Measurements from ENCODE around the gene SMARCA4.

SMARCA4 gene

GRCh38 chr19:11090264-11090996, 129.6 kb downstream of the SMARCA4 start (continued):
- TF ChIP-seq, protein P1, sequence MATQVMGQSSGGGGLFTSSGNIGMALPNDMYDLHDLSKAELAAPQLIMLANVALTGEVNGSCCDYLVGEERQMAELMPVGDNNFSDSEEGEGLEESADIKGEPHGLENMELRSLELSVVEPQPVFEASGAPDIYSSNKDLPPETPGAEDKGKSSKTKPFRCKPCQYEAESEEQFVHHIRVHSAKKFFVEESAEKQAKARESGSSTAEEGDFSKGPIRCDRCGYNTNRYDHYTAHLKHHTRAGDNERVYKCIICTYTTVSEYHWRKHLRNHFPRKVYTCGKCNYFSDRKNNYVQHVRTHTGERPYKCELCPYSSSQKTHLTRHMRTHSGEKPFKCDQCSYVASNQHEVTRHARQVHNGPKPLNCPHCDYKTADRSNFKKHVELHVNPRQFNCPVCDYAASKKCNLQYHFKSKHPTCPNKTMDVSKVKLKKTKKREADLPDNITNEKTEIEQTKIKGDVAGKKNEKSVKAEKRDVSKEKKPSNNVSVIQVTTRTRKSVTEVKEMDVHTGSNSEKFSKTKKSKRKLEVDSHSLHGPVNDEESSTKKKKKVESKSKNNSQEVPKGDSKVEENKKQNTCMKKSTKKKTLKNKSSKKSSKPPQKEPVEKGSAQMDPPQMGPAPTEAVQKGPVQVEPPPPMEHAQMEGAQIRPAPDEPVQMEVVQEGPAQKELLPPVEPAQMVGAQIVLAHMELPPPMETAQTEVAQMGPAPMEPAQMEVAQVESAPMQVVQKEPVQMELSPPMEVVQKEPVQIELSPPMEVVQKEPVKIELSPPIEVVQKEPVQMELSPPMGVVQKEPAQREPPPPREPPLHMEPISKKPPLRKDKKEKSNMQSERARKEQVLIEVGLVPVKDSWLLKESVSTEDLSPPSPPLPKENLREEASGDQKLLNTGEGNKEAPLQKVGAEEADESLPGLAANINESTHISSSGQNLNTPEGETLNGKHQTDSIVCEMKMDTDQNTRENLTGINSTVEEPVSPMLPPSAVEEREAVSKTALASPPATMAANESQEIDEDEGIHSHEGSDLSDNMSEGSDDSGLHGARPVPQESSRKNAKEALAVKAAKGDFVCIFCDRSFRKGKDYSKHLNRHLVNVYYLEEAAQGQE (tag by site-specific recombination; IDR thresholded peaks at IDR 0.05), result peak; percentile 21; the same call in 1 of the 2 replicates
- TF ChIP-seq ZBTB48 (tag by site-specific recombination; IDR thresholded peaks at IDR 0.05) (peak; percentile 69), TSHZ1 (tag by site-specific recombination; IDR thresholded peaks at IDR 0.05; ENCODE audit: borderline replicate concordance) (0 out of 2 replicates have a peak, but pooled peaks have one; percentile 50), KLF9 (tag by site-specific recombination; IDR thresholded peaks at IDR 0.05; ENCODE audit: low read depth) (peak; percentile 52), KLF16 (tag by site-specific recombination; IDR thresholded peaks at IDR 0.05) (0 out of 2 replicates have a peak, but pooled peaks have one; percentile 18), ZSCAN16 (tag by site-specific recombination; IDR thresholded peaks at IDR 0.05) (0 out of 2 replicates have a peak, but pooled peaks have one; percentile 66), ZEB2 (tag by site-specific recombination; IDR thresholded peaks at IDR 0.05) (peak; percentile 95), GLIS1 (tag by site-specific recombination; IDR thresholded peaks at IDR 0.05) (peak; percentile 91), ZNF555 (tag by site-specific recombination; conservative IDR thresholded peaks at IDR 0.05) (no peak), KLF1 (tag by site-specific recombination; IDR thresholded peaks at IDR 0.05) (peak; percentile 43; the same call in 1 of the 2 replicates), ZNF366 (tag by site-specific recombination; conservative IDR thresholded peaks at IDR 0.05) (no peak), ZBTB7A (tag by site-specific recombination; IDR thresholded peaks at IDR 0.05; ENCODE audit: low read depth) (0 out of 2 replicates have a peak, but pooled peaks have one; percentile 28), SP7 (tag by site-specific recombination; IDR thresholded peaks at IDR 0.05) (peak; percentile 60; the same call in 1 of the 2 replicates), ZNF558 (tag by site-specific recombination; IDR thresholded peaks at IDR 0.05) (no peak), ZNF202 (tag by site-specific recombination; IDR thresholded peaks at IDR 0.05; ENCODE audit: borderline replicate concordance) (no peak), ZNF423 (tag by site-specific recombination; IDR thresholded peaks at IDR 0.05) (peak; percentile 75; the same call in 1 of the 2 replicates), ZNF76 (tag by site-specific recombination; IDR thresholded peaks at IDR 0.05; ENCODE audit: borderline replicate concordance, low read depth) (peak; percentile 25; the same call in 1 of the 2 replicates), ZNF274 (IDR thresholded peaks at IDR 0.05; ENCODE audit: low read length) (no peak), ZNF274 (tag by site-specific recombination; IDR thresholded peaks at IDR 0.05; ENCODE audit: borderline replicate concordance) (no peak), ZNF670 (tag by site-specific recombination; IDR thresholded peaks at IDR 0.05; ENCODE audit: low read depth) (no peak), SP3 (tag by site-specific recombination; IDR thresholded peaks at IDR 0.05) (peak; percentile 72), ZNF843 (tag by site-specific recombination; IDR thresholded peaks at IDR 0.05) (peak; percentile 27; the same call in 1 of the 2 replicates), OSR2 (tag by site-specific recombination; IDR thresholded peaks at IDR 0.05) (peak; percentile 70), GLIS2 (tag by site-specific recombination; IDR thresholded peaks at IDR 0.05) (peak; percentile 94), SP2 (tag by site-specific recombination; IDR thresholded peaks at IDR 0.05) (peak; percentile 88), INSM2 (tag by site-specific recombination; IDR thresholded peaks at IDR 0.05) (peak; percentile 64), ZNF223 (tag by site-specific recombination; IDR thresholded peaks at IDR 0.05) (peak; percentile 10)
- TF ChIP-seq, protein P2, sequence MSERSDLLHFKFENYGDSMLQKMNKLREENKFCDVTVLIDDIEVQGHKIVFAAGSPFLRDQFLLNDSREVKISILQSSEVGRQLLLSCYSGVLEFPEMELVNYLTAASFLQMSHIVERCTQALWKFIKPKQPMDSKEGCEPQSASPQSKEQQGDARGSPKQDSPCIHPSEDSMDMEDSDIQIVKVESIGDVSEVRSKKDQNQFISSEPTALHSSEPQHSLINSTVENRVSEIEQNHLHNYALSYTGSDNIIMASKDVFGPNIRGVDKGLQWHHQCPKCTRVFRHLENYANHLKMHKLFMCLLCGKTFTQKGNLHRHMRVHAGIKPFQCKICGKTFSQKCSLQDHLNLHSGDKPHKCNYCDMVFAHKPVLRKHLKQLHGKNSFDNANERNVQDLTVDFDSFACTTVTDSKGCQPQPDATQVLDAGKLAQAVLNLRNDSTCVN (tag by site-specific recombination; optimal IDR thresholded peaks at IDR 0.05), result peak; percentile 61
- TF ChIP-seq, protein P3, sequence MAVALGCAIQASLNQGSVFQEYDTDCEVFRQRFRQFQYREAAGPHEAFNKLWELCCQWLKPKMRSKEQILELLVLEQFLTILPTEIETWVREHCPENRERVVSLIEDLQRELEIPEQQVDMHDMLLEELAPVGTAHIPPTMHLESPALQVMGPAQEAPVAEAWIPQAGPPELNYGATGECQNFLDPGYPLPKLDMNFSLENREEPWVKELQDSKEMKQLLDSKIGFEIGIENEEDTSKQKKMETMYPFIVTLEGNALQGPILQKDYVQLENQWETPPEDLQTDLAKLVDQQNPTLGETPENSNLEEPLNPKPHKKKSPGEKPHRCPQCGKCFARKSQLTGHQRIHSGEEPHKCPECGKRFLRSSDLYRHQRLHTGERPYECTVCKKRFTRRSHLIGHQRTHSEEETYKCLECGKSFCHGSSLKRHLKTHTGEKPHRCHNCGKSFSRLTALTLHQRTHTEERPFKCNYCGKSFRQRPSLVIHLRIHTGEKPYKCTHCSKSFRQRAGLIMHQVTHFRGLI (tag by site-specific recombination; IDR thresholded peaks at IDR 0.05), result no peak

Measured in HEK293 (cell line).